ENCODE measurements around the gene RNF148.

- TF ChIP-seq EP300 (IDR thresholded peaks at IDR 0.05) (no peak), CTCF (IDR thresholded peaks at IDR 0.05) (no peak), POLR2A (IDR thresholded peaks at IDR 0.05) (no peak)
These were observed 8.2 kb upstream of the RNF148 start for GRCh38 chr7:122710916-122711315.
